HuH-7 (cell line): ENCODE results near the gene HSD17B11.
"Not testable (repeated sequence)": the region's sequence is repeated elsewhere in the genome, so short reads cannot be mapped to it uniquely, and the experiment has no call there.

ENCODE experiments used
- DNase-seq: peaks from one replicate; pipeline ENCODE4 v3.0.0; 2011; ENCODE audit warnings: low spot score

HSD17B11 gene

GRCh38 chr4:87356832-87357526, 34.0 kb downstream of the HSD17B11 start:
- no peak for DNase-seq

GRCh38 chr4:87354168-87355102, 36.6 kb downstream of the HSD17B11 start:
- no peak for DNase-seq

- no peak for DNase-seq
These were observed 37.4 kb downstream of the HSD17B11 start for GRCh38 chr4:87353592-87353991.

GRCh38 chr4:87345139-87345538, 45.8 kb downstream of the HSD17B11 start:
- DNase-seq, result no peak

GRCh38 chr4:87342872-87343271, 48.1 kb downstream of the HSD17B11 start:
- no peak for DNase-seq

- not testable (repeated sequence) for DNase-seq
These were observed 48.9 kb downstream of the HSD17B11 start for GRCh38 chr4:87341954-87342635.

- no peak for DNase-seq
These were observed 51.5 kb downstream of the HSD17B11 start for GRCh38 chr4:87339440-87339839.

- no peak for DNase-seq
These were observed 53.6 kb downstream of the HSD17B11 start for GRCh38 chr4:87337361-87337760.

- DNase-seq, result no peak
These were observed 57.7 kb downstream of the HSD17B11 start for GRCh38 chr4:87333267-87333666.

GRCh38 chr4:87330761-87331160, 60.2 kb downstream of the HSD17B11 start:
- DNase-seq, result no peak

GRCh38 chr4:87327136-87327535, 63.9 kb downstream of the HSD17B11 start:
- DNase-seq, result no peak

GRCh38 chr4:87326460-87326859, 64.5 kb downstream of the HSD17B11 start:
- no peak for DNase-seq

- no peak for DNase-seq
These were observed 68.2 kb downstream of the HSD17B11 start, which contains the start of gene HSD17B13 for GRCh38 chr4:87322754-87323153. Gene HSD17B13, minus strand, starts transcription at chr4:87322882. Its CDS starts 41 bp downstream, at chr4:87322841.

GRCh38 chr4:87321888-87322287, 69.1 kb downstream of the HSD17B11 start:
- DNase-seq, result no peak

GRCh38 chr4:87317527-87317926, 73.5 kb downstream of the HSD17B11 start:
- DNase-seq, result no peak

GRCh38 chr4:87316961-87317360, 74.0 kb downstream of the HSD17B11 start:
- no peak for DNase-seq

- DNase-seq, result not testable (repeated sequence)
These were observed 76.0 kb downstream of the HSD17B11 start for GRCh38 chr4:87315000-87315399.

- no peak for DNase-seq
These were observed 77.2 kb downstream of the HSD17B11 start for GRCh38 chr4:87313756-87314155.

- no peak for DNase-seq
These were observed 79.3 kb downstream of the HSD17B11 start for GRCh38 chr4:87311684-87312083.

- DNase-seq, result no peak
These were observed 80.2 kb downstream of the HSD17B11 start for GRCh38 chr4:87310691-87311335.

- DNase-seq, result no peak
These were observed 81.4 kb downstream of the HSD17B11 start for GRCh38 chr4:87309625-87310024.

GRCh38 chr4:87306056-87306455, 84.9 kb downstream of the HSD17B11 start:
- DNase-seq, result no peak
